Choroid plexus epithelial cell (primary cell): ENCODE data around the gene ADCY10.
"Not testable (repeated sequence)": the region's sequence is repeated elsewhere in the genome, so short reads cannot be mapped to it uniquely, and the experiment has no call there.

Experiments
- DNase-seq: peaks from one replicate; pipeline ENCODE4 v3.0.0-alpha.2; 2010; ENCODE audit warnings: low read depth
- H3K4me3 ChIP-seq: 2 replicates; pipeline ENCODE4 v1.5.1; 2011; ENCODE audit warnings: low read depth, mild to moderate bottlenecking, control low read depth, low read length, moderate library complexity
- CTCF ChIP-seq: conservative IDR thresholded peaks from 2 replicates; pipeline ENCODE4 v1.5.1; 2011; ENCODE audit warnings: low read depth, mild to moderate bottlenecking, control low read depth, inconsistent platforms, low read length, moderate library complexity

The ADCY10 gene

GRCh38 chr1:167876597-167877175 lies 37.2 kb downstream of the ADCY10 start:
- DNase-seq = no peak
- no peak for TF ChIP-seq CTCF

GRCh38 chr1:167871331-167871730 lies 42.6 kb downstream of the ADCY10 start:
- DNase-seq = peak; percentile 65
- no peak for TF ChIP-seq CTCF
- H3K4me3 ChIP-seq = no peak overlapping the region

More at GRCh38 chr1:167876597-167877175, 37.2 kb downstream of the ADCY10 start:
- H3K4me3 ChIP-seq = no peak overlapping the region

- not testable (repeated sequence) for H3K4me3 ChIP-seq, DNase-seq
These were observed 44.6 kb downstream of the ADCY10 start for GRCh38 chr1:167869157-167870001.

- H3K4me3 ChIP-seq = not testable (repeated sequence)
These were observed 47.1 kb downstream of the ADCY10 start for GRCh38 chr1:167866739-167867414.

GRCh38 chr1:167866326-167866725 lies 47.6 kb downstream of the ADCY10 start:
- not testable (repeated sequence) for DNase-seq, H3K4me3 ChIP-seq

More at GRCh38 chr1:167866739-167867414, 47.1 kb downstream of the ADCY10 start:
- not testable (repeated sequence) for DNase-seq

GRCh38 chr1:167865804-167866308 lies 48.1 kb downstream of the ADCY10 start:
- not testable (repeated sequence) for DNase-seq, H3K4me3 ChIP-seq

- H3K4me3 ChIP-seq = not testable (repeated sequence)
These were observed 48.7 kb downstream of the ADCY10 start for GRCh38 chr1:167865193-167865592.

GRCh38 chr1:167864392-167865032 lies 49.4 kb downstream of the ADCY10 start:
- TF ChIP-seq CTCF = no peak
- H3K4me3 ChIP-seq = no peak overlapping the region
- no peak for DNase-seq

More at GRCh38 chr1:167865193-167865592, 48.7 kb downstream of the ADCY10 start:
- not testable (repeated sequence) for DNase-seq

GRCh38 chr1:167863921-167864279 lies 50.0 kb downstream of the ADCY10 start:
- H3K4me3 ChIP-seq = no peak overlapping the region
- TF ChIP-seq CTCF = no peak
- DNase-seq = no peak

- not testable (repeated sequence) for DNase-seq
These were observed 50.6 kb downstream of the ADCY10 start for GRCh38 chr1:167863191-167863920.

More at GRCh38 chr1:167863191-167863920, 50.6 kb downstream of the ADCY10 start:
- H3K4me3 ChIP-seq = not testable (repeated sequence)
